HG03135 (cell line): ENCODE results near the gene UST.
"Not testable (repeated sequence)": the region's sequence is repeated elsewhere in the genome, so short reads cannot be mapped to it uniquely, and the experiment has no call there.

Source experiments
- ATAC-seq: cut with Tn5 transposase; IDR thresholded peaks from one replicate; pipeline ENCODE4 v1.9.1; 2021; ENCODE audit warnings: mild to moderate bottlenecking, moderate library complexity; ENCODE audit not compliant: unreplicated experiment

Gene UST

DNA sequence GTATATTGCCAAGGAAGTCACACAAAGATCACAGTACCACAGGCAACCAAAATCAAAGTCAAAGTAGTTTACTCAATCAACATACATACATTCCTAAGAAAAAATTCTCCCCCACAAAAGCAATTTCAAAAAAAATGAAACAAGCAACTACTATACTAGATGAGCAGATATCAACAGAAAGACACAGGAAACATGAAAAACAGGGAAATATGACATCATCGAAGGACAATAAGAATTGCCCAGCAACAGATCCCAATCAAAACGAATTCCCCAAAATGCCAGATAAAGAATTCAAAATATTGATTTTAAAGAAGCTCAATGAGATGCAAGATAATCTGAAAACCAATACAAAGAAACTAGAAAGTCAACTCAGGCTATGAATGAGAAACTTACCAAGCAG is 351.0 kb downstream of the UST start:
- no peak for ATAC-seq

DNA sequence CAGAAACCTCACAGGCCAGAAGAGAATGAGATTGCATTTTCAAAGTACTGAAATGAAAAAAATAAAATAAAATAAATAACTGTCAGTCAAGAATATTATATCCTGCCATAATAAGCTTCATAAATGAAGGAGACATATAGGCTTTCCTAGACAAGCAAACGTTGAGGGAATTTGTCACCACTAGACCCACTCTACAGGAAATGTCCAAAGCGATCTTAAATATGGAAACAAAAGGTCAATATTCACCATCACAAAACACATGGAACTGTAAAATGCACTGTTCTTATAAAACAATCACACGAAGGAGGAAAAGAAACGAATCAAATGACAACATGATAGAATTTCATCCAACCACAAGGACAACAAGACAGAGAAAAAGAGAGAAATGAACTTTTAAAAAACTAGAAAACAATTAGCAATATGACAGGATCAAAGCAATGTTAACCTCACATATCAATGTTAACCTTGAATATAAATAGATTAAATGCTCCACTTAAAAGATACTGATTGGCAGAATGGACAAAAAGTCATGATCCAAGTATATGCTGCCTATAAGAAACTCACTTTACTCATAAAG is 352.0 kb downstream of the UST start:
- ATAC-seq: no peak

DNA sequence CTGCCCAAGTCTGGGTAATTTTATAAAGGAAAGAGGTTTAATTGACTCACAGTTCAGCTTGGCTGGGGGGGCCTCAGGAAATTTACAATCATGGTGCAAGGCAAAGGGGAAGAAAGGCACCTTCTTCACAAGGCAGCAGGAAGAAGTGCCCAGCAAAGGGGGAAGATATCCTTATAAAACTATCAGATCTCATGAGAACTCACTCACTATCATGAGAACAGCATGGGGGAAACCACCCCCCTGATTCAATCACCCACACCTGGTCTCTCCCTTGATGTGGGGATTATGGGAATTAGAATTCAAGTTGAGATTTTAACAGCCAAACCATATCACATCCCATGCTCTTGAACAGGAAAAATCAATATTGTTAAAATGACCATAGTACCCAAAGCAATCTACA is 355.5 kb downstream of the UST start:
- ATAC-seq: no peak

DNA sequence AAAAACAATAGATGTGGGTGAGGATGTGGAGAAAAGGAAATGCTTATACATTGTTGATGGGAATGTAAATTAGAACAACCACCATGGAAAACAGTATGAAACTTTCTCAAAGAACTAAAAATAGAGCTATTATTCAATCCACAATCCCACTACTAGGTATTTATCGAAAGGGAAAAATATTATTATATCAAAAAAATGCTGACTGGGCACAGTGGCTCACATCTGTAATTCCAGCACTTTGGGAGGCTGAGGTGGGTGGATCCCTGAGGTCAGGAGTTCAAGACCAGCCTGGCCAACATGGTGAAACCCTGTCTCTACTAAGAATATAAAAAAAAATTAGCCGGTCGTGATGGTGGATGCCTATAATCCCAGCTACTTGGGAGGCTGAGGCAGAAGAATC is 357.1 kb downstream of the UST start:
- ATAC-seq: not testable (repeated sequence)

DNA sequence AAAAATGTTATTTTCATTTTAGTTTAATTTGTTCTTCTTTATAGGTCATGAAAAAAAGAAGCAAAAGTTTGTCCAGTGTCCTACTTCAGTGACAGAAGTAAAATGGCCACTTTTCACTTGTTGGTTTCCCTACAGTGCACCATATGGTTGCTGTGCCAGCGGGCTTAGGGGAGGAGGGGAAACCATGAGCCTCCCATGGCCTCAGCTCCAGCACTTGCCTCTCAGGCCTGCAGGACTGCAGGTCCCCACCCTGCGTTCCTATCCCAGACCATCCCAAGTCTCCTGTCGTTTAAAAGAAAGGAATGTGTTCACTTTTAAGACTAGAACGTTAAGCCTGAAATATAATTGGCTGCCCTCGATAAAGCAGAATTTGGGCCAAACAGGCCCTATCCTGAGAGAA is 360.7 kb downstream of the UST start:
- ATAC-seq: no peak

DNA sequence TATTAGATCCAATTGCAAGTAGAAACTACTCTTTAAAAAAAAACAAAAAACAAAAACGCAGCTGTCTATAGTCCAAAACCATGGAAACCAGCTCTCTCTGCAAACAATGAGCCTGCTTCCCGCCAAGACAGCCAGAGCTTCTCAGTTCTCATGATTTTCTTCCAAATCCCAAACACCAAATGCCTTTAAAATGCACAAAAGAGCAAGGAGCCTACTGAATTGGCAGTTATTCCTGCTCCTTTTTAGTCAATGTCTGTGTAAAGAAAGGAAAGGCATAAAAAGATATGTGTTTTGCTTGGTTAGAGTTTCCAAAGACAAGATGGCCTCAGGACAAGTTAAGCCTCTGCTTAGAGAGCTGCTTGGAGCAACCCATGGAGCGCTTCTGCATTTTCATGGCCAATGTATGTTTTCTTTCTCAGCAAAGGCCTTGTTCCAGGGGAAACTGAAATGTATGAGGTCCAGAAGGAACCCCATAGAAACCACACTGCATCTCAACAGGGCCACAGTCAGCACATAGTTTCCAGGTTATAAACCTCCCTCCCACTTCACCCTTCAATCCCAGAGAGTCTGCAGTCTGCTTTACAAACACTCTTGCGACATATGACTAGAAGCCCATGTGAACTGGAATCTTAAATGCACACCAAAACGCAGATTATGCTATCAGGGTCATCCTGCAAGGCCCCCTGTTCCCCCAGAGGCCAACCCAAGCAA is 361.4 kb downstream of the UST start:
- ATAC-seq: no peak

DNA sequence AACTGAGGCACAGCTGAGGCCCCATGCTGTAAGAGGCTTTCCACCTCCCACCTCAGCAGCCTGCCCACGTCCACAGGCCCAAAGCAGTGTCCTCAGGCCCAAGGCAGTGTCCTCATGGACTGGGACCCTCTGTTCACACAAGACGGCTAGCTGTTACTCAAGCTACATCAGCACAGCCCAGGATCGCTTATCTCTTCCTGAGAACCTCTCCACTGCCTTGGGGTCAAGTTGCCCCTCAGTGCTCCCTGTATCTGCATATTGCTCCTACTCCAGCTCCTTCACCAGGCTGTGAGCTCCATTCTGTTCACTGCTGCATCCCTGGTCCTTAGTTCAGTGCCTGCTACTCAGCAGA is 361.9 kb downstream of the UST start:
- ATAC-seq: no peak

DNA sequence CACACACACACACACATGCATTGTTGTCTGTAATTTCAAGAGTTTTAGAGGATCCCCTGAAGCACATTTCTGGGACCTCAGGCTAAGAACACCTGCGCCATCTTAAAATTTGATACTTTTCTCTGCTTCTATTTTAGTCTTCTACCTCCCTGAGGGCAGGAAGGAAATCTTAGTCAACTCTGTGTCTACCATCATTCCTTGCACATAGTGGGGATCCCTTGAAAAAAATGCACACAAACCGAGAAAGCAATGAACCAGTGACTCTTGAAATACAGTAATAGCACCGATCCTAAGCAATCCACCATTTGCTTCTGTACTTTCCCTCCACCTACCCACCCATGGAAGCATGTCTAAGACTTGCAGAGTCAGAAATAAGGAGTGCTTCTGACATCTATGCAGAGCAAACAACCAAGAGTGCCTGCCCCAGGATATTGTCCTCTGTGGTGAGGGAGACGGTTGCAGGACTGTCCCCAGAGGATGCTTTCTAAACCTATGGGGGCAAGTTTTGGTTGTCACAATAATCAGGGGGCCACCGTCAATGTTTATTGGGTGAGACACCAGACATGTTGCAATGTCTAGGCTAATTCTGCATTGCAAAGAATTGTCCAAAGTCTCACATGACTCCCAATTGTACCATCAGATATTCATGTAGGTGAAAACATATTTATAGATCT is 362.7 kb downstream of the UST start:
- no peak for ATAC-seq

DNA sequence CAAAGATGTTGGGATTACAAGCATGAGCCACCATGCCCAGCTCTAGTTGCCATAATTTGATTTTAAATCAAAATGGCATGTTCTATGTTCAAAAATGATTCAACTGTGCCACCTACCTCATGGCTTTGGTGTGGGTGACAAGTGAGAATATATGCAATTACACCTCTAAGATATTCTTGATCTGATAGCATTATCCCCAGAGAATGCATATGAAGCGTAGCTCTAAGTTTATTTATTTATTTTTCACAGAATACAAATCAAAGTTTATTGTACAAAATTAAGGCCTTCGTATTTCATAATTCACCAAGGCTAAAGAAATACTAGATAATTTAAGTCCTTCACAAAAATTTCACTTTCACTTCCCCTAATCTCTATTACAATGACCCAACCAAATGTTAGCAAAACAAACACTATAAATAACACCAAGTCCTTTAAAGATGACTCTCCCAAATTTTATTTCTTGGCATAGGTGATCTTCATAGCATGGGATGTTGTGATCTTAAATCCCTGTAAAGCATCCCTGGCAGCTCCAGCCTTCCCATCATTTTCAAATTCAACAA is 364.8 kb downstream of the UST start:
- ATAC-seq: peak; percentile 52

DNA sequence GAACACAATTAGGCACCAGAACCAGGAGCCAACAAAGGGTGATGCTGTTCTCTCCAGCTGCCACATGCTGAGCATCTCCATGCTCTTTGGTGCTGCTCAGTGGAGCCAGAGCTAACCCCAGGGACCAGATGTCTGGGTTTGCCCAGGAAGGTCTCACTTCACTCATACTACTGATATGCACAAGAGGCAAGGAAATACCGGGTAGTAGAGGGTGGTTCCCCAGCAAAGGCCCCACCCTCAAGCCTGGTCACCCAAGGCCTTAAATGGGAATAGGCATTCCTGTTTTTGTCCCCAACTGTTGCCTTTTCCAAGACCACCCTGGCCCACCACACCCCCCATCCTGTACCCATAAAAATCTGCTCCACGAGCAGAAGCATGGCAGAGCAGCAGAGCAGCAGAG is 366.1 kb downstream of the UST start:
- no peak for ATAC-seq

DNA sequence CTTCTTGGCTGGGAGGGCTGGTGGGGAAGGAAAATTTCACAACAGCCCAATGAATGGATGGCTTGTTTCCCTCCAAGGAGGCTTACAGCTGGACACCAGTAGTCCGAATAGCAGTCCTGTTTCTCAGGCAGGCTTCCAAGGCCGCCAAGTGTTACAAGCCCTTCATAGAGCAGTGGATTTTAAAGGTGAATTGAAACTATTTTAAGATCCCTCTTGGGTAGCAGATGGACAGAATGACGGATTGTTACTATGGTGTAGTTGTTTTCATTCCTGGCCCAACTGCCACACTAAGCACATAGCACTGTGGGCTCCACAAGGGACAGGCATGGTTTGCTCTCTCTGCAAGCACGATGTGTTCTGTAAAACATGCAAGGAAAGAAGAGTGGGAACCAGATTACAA is 367.3 kb downstream of the UST start:
- ATAC-seq: no peak

DNA sequence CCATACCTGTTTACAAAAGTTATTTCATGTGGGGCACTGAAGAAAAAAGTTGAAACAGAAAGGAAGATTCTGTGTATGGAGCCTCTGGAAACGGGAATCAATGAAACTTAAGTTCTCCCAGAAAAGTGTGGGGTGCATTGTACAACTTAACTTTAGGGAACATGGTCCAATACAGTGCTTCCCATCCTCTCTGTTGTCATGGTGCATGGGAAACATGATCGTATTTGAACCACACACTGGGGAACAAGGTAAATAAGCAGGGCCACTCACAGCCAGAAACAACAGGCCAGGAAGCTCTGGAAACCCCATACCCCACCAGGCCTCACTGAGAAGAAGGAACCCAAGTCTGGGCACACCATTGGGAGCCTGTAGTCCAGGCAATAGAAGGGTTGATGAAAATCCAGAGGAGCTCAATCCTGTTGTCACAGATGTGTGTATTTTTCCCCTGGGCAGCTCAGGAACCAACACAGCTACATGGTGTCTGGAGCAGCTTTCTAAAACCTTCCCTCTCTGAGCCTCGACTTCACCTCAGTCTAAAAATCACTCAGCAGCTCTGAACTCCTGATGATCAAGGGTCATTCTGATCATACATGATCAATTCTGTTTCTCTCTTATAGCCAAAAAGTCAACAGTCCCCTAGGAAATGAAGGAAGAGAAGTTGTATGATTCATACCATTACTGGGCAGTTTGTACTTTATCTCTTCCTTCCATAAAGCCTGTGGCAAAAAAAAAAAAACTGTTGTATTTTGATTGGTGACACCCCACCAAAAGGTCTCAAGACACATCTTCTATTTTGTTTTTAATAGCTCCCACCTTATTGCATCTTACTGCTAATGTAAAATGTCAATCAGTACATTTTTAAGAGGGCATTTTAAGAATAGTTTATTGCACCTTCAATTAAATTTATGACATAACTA is 372.2 kb downstream of the UST start:
- ATAC-seq: no peak

DNA sequence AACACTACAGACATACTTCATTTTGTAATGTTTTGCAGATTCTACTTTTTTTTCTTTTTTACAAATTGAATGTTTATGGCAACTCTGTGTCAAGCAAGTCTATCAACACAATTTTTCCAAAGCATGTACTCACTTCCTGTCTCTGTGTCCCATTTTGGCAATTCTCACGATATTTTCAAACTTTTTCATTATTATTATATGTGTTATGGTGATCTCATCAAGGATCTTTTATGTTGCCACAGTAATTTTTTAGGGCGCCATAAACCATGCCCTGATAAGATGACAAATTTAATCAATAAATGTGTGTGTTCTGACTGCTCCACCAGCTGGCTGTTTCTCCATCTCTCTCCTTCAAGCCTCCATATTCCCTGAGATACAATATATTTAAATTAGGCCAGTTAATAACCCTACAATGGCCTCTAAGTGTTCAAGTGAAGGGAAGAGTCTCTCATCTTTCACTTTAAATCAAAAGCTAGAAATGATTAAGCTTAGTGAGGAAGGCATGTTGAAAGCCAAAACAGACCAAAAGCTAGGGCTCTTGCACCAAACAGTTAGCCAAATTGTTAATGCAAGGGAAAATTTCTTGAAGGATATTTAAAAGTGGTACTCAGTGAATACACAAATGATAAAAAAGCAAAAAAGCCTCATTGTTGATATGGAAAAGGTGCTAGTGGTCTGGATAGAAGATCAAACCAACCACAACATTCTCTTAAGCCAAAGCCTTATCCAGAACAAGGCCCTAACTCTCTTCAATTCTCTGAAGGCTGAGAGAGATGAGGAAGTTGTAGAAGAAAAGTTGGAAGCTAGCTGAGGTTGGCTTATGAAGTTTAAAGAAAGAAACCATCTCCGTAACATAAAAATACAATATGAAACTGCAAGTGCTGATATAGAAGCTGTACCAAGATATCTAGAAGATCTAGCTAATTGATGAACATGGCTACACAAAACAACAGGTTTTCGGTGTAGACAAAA is 376.3 kb downstream of the UST start:
- ATAC-seq: no peak

DNA sequence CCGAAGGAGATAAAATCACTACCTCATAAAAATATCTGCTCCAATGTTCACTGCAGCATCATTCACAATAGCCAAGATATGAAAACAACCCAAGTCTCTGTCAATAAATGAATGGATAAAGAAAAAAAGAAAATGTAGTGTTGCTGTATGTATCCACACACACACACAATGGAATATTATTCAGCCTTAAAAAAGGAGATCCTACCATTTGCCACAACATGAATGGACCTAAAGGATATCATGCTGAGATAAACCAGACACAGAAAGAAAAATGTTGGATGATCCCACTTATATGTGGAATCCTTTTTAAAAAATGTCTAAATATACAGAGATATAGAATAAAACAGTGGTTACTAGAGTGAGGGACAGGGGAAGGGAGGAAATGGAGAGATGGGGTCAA is 378.5 kb downstream of the UST start:
- ATAC-seq: no peak
